ENCODE measurements around the gene FZR1. TPM values are rescaled to one million over a fixed set of nuclear protein-coding genes. Genes with fewer than 3 reads are reported as not detected.

FZR1 gene
- total RNA-seq, 1 donor from 2014 or later = 63.2 TPM

DNA sequence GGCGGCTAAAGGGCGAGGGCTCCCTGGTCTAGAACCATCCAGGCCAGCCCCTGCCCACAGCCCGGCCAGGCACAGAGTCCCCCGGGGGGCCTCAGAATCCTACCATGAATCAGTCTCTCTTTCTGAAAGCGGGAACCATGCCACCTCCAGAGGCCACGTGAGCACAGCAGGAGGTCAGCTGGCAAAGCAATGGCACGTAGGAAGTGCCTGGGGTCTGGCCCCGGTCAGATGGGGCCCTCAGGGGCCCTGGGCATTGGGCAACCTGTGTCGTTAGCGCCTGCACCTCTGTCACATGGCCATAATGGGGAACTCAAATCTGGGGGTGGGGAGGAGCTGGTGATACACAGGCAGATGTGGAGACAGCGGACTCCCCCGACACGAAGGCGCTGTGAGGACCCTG, 42.5 kb downstream of the FZR1 start:
- Mint-ChIP-seq H3K4me1 (ENCODE audit: unreplicated experiment) (no peaks in the 10 kb centered on the region), H3K9me3 (no peaks in the 10 kb centered on the region), H3K27me3 (no peaks in the 10 kb centered on the region), H3K27ac (peak overlapping the region; percentile 50), H3K4me3 (no peak overlapping the region), H3K36me3 (no peaks in the 10 kb centered on the region)
- TF ChIP-seq, protein P1, sequence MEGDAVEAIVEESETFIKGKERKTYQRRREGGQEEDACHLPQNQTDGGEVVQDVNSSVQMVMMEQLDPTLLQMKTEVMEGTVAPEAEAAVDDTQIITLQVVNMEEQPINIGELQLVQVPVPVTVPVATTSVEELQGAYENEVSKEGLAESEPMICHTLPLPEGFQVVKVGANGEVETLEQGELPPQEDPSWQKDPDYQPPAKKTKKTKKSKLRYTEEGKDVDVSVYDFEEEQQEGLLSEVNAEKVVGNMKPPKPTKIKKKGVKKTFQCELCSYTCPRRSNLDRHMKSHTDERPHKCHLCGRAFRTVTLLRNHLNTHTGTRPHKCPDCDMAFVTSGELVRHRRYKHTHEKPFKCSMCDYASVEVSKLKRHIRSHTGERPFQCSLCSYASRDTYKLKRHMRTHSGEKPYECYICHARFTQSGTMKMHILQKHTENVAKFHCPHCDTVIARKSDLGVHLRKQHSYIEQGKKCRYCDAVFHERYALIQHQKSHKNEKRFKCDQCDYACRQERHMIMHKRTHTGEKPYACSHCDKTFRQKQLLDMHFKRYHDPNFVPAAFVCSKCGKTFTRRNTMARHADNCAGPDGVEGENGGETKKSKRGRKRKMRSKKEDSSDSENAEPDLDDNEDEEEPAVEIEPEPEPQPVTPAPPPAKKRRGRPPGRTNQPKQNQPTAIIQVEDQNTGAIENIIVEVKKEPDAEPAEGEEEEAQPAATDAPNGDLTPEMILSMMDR (conservative IDR thresholded peaks at IDR 0.05) = no peak
- no peak for DNase-seq (ENCODE audit: extremely low spot score, unreplicated experiment)

DNA sequence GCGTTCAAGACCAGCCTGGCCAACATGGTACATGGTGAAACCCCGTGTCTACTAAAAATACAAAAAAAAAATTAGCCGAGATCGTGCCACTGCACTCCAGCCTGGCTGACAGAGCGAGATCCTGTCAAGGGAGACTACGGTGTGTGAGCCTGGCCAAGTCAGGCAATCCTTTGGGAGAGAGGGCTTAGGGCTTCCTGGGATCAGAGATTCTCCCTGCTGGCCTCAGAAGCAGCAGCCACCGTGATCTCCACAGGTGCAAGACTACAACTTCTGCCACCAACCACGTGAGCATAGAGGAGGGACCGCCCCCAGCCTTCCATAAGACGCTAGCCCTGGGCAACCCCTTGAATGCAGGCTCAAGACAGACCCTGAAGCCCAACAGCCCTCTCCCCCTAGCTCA, 43.7 kb downstream of the FZR1 start:
- Mint-ChIP-seq H3K27me3 (no peaks in the 10 kb centered on the region), H3K9me3 (no peaks in the 10 kb centered on the region), H3K27ac (no peak overlapping the region), H3K36me3 (no peaks in the 10 kb centered on the region), H3K4me1 (ENCODE audit: unreplicated experiment) (no peaks in the 10 kb centered on the region), H3K4me3 (no peak overlapping the region)
- TF ChIP-seq, protein P1 (conservative IDR thresholded peaks at IDR 0.05) = no peak
- DNase-seq (ENCODE audit: extremely low spot score, unreplicated experiment) = no peak

DNA sequence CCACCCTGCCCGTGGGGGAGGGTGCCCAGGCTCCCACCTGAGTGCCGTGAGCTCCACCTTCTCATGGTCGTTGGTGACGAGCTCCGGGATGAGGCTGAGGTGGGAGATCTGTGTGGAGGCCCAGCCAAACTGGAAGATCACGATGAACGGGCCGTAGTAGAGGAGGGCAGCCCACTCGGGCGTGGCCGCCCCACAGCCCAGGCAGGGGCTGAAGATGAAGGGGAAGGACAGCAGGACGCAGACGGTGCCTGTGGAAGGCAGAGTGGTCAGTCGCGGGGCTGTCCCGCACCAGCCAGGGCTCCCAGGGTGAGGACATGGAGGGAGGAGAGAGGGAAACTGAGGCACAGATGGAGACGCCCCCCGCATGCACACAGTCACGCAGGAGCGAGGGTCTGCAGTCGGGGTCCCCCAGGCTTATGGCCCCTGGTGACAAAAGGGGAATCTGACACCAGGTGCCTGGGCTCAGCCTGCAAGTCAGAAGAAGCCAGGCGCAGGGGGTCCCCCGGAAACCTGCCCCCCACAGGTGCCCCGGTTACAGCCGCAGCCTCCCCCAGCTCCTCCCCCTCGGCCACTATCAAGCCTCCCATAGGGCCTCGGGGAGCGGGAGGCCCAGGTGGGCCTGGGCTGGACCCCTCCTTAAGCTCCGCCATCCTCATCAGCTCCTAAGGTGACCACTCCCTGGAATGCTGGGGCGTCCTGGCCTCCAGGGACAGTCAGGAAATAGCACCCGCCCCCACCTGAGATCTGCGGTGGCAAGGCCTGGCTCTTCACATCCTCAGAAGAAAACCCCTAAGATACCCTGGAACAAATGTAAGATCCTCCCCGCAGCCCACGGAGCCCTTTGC, 45.1 kb downstream of the FZR1 start:
- Mint-ChIP-seq H3K27me3 (no peaks in the 10 kb centered on the region), H3K4me3 (no peak overlapping the region), H3K27ac (no peak overlapping the region), H3K9me3 (no peaks in the 10 kb centered on the region), H3K4me1 (ENCODE audit: unreplicated experiment) (peaks cover 5% of the 10 kb centered on the region), H3K36me3 (no peaks in the 10 kb centered on the region)
- TF ChIP-seq, protein P1 (conservative IDR thresholded peaks at IDR 0.05) = no peak
- DNase-seq (ENCODE audit: extremely low spot score, unreplicated experiment) = no peak

DNA sequence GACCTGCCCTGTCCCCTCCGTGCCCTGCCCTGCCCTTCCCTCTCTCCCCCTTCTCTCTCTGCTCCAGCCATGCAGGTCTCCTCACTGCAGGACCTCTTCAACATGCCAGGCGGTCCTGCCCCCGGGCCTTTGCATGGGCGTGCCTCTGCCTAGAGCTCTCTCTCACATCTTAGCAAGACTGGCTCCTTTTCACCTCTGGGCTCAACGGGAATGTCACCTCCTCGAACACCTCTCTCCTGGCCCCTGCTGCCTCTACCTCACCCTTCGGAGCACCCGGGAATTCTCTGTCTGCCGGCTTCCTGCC, 45.6 kb downstream of the FZR1 start:
- TF ChIP-seq, protein P1 (conservative IDR thresholded peaks at IDR 0.05) = no peak
- Mint-ChIP-seq H3K4me3 (no peak overlapping the region), H3K9me3 (no peaks in the 10 kb centered on the region), H3K27ac (no peak overlapping the region), H3K36me3 (no peaks in the 10 kb centered on the region), H3K27me3 (no peaks in the 10 kb centered on the region), H3K4me1 (ENCODE audit: unreplicated experiment) (peaks cover 11% of the 10 kb centered on the region)
- no peak for DNase-seq (ENCODE audit: extremely low spot score, unreplicated experiment)

DNA sequence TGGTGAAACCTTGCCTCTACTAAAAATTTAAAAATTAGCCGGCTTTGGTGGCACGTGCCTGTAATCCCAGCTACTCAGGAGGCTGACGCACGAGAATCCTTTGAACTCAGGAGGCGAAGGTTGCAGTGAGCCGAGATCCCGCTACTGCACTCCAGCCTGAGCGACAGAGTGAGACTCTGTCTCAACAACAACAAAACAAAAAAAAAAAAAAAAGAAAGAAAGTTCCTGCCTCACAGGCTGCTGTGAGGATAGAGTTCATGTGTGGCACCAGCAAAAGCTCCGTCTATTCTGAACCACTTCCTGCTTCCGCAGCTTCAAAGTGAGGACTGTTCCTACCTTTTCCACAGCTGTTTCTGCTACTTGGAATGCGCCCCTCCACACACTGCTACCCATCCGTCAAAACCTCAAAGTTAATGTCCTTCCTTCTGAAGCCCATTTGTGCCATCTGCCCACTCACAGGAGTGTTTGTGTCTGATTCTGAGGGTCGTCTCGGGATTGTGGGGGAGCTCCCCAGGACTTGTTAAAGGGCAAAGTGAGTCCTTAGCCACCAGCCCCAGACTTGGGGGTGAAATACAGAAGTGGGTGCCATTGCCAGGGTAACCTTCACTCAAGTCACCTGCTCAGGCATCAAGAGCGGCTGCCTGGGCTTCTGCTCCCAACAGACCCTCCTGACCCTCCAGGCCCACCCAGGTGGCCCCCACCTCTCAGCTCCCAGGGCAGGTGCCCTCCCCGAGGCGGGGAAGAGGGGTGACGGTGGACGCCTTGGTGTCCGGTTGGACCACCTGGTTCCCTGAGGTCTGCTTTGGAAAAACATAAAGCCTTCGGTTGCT, 48.4 kb downstream of the FZR1 start:
- Mint-ChIP-seq H3K4me1 (ENCODE audit: unreplicated experiment) (peaks cover 16% of the 10 kb centered on the region), H3K36me3 (no peaks in the 10 kb centered on the region), H3K27ac (no peak overlapping the region), H3K27me3 (no peaks in the 10 kb centered on the region), H3K9me3 (no peaks in the 10 kb centered on the region), H3K4me3 (peak overlapping the region; percentile 52)
- no peak for DNase-seq (ENCODE audit: extremely low spot score, unreplicated experiment)
- TF ChIP-seq, protein P1 (conservative IDR thresholded peaks at IDR 0.05) = no peak

All from type B pancreatic cell (in vitro differentiated cells).